ENCODE results near the gene EGFR.

The EGFR gene

DNA sequence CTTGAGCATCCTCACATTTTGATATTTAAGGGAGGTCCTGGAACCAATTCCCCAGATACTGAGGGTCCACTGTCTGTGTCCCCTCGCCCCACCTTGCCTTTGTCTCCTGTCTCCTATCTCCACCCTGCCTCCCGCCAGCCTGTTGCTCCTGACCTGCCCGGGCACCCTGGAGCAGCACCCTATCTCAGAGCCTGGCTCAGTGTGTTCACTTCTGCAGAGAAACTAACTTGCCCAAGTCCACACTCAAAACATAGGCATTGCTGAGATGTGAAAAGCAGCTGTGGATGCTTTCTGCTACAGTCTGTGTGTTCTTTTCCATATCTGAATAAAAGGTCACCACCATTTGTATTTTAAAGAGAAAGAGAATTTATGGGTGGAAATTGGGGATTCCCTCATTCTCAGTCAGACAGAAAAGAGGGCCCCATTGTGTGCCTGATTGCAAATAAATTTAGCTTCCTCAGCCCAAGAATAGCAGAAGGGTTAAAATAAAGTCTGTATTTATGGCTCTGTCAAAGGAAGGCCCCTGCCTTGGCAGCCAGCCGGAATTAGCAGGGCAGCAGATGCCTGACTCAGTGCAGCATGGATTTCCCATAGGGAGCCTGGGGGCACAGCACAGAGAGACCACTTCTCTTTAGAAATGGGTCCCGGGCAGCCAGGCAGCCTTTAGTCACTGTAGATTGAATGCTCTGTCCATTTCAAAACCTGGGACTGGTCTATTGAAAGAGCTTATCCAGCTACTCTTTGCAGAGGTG lies 161.3 kb downstream of the EGFR start:
- H3K4me3 ChIP-seq (ENCODE audit: low read depth, low read length), result no peak overlapping the region
- POLR2A ChIA-PET, result no interaction called here
- CTCF ChIA-PET, result interaction anchor here (0.9 kb wide), 1 partner anchor 9 kb away, joined by 3 read pairs; no protein-coding TSS in a partner anchor
- TF ChIP-seq, protein P1, sequence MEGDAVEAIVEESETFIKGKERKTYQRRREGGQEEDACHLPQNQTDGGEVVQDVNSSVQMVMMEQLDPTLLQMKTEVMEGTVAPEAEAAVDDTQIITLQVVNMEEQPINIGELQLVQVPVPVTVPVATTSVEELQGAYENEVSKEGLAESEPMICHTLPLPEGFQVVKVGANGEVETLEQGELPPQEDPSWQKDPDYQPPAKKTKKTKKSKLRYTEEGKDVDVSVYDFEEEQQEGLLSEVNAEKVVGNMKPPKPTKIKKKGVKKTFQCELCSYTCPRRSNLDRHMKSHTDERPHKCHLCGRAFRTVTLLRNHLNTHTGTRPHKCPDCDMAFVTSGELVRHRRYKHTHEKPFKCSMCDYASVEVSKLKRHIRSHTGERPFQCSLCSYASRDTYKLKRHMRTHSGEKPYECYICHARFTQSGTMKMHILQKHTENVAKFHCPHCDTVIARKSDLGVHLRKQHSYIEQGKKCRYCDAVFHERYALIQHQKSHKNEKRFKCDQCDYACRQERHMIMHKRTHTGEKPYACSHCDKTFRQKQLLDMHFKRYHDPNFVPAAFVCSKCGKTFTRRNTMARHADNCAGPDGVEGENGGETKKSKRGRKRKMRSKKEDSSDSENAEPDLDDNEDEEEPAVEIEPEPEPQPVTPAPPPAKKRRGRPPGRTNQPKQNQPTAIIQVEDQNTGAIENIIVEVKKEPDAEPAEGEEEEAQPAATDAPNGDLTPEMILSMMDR (IDR thresholded peaks at IDR 0.05; ENCODE audit: insufficient read depth, low read length, missing control alignments), result no peak
- DNase-seq (ENCODE audit: low read depth, low spot score), result no peak

DNA sequence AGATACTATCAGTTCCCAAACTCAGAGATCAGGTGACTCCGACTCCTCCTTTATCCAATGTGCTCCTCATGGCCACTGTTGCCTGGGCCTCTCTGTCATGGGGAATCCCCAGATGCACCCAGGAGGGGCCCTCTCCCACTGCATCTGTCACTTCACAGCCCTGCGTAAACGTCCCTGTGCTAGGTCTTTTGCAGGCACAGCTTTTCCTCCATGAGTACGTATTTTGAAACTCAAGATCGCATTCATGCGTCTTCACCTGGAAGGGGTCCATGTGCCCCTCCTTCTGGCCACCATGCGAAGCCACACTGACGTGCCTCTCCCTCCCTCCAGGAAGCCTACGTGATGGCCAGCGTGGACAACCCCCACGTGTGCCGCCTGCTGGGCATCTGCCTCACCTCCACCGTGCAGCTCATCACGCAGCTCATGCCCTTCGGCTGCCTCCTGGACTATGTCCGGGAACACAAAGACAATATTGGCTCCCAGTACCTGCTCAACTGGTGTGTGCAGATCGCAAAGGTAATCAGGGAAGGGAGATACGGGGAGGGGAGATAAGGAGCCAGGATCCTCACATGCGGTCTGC lies 162.2 kb downstream of the EGFR start:
- no peak overlapping the region for H3K4me3 ChIP-seq (ENCODE audit: low read depth, low read length)
- ChIA-PET POLR2A (no interaction called here), CTCF (interaction anchor here (0.9 kb wide), 1 partner anchor 10 kb away, joined by 3 read pairs; no protein-coding TSS in a partner anchor)
- no peak for DNase-seq (ENCODE audit: low read depth, low spot score)
- TF ChIP-seq, protein P1 (IDR thresholded peaks at IDR 0.05; ENCODE audit: insufficient read depth, low read length, missing control alignments), result no peak

DNA sequence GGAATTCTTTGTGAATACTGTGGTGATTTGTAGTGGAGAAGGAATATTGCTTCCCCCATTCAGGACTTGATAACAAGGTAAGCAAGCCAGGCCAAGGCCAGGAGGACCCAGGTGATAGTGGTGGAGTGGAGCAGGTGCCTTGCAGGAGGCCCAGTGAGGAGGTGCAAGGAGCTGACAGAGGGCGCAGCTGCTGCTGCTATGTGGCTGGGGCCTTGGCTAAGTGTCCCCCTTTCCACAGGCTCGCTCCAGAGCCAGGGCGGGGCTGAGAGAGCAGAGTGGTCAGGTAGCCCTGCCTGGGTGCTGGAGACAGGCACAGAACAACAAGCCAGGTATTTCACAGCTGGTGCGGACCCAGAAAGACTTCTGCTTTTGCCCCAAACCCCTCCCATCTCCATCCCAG lies 162.9 kb downstream of the EGFR start:
- POLR2A ChIA-PET, result no interaction called here
- DNase-seq (ENCODE audit: low read depth, low spot score), result no peak
- CTCF ChIA-PET, result interaction anchor here (1.1 to 1.3 kb wide), 2 partner anchors 24 to 407 kb away, joined by 3 read pairs; no protein-coding TSS in a partner anchor
- no peak overlapping the region for H3K4me3 ChIP-seq (ENCODE audit: low read depth, low read length)
- TF ChIP-seq, protein P1 (IDR thresholded peaks at IDR 0.05; ENCODE audit: insufficient read depth, low read length, missing control alignments), result no peak

DNA sequence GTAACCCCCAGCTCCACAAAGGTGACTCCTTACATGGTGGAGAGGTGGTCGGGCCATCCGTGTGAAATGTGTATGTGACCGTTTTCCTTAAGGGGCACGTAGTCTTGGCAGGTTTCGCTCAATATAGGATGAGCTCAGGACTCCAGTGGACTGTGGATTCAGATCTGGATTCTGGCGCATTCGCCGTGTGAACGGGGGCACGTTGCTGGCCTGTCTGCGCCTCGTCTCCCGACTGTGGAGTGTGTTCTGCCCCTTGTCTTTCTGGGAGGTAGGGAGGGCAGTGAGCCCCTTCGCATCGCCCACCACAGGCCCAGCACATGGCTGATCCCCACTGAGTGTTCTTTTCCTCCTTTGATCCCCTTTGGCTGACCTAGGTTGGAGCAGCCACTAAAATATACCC lies 165.1 kb downstream of the EGFR start:
- no peak for DNase-seq (ENCODE audit: low read depth, low spot score)
- POLR2A ChIA-PET, result no interaction called here
- CTCF ChIA-PET, result interaction anchor here (0.6 to 1.0 kb wide), 3 partner anchors 11 to 72 kb away, joined by 3 read pairs; no protein-coding TSS in a partner anchor

DNA sequence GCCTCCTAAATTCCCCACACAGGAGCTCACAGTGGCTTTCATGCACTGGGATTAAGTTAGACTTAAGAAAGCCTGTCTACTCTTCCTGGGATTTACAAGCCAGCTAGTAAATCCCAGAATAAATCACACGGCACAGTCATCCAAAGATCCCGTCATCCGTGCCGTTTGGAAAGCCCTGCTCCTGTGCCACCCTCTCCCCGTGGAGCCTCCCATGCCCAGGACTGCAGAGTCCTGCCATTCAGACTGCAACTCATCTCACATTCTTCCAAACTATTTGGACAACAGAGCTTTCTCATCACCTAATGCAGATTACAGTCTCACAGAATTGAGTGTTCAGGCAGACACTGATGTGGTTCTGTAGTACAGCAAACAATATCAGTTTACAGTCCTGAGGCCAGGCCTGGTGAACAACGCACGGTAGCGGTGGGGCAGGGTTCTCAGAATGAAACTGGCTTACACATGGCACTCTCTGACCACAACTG lies 166.5 kb downstream of the EGFR start:
- no peak overlapping the region for H3K4me3 ChIP-seq (ENCODE audit: low read depth, low read length)
- POLR2A ChIA-PET, result no interaction called here
- no peak for DNase-seq (ENCODE audit: low read depth, low spot score)
- TF ChIP-seq, protein P1 (IDR thresholded peaks at IDR 0.05; ENCODE audit: insufficient read depth, low read length, missing control alignments), result no peak
- CTCF ChIA-PET, result interaction anchor here (0.9 to 2.5 kb wide), 3 partner anchors 34 to 163 kb away, joined by 3 to 13 read pairs (median 3); no protein-coding TSS in a partner anchor

More for the DNA sequence above, 165.1 kb downstream of the EGFR start:
- H3K4me3 ChIP-seq (ENCODE audit: low read depth, low read length), result no peak overlapping the region
- TF ChIP-seq, protein P1 (IDR thresholded peaks at IDR 0.05; ENCODE audit: insufficient read depth, low read length, missing control alignments), result no peak
